IPS-NIHi11 (cell line): ENCODE measurements around the gene SEC23IP.
"Not testable (repeated sequence)": the region's sequence is repeated elsewhere in the genome, so short reads cannot be mapped to it uniquely, and the experiment has no call there.

Experiments used
- DNase-seq: peaks from one replicate; pipeline ENCODE4 v3.0.0; 2012; ENCODE audit warnings: mixed read lengths, low spot score

Gene SEC23IP

GRCh38 chr10:119883901-119884611, 8.5 kb upstream of the SEC23IP start:
- not testable (repeated sequence) for DNase-seq

GRCh38 chr10:119886070-119886469, 6.5 kb upstream of the SEC23IP start:
- not testable (repeated sequence) for DNase-seq

GRCh38 chr10:119888715-119889114, 3.8 kb upstream of the SEC23IP start:
- not testable (repeated sequence) for DNase-seq

- not testable (repeated sequence) for DNase-seq
Measured at GRCh38 chr10:119889201-119889600, 3.3 kb upstream of the SEC23IP start.

- DNase-seq: not testable (repeated sequence)
Measured at GRCh38 chr10:119890307-119890706, 2.2 kb upstream of the SEC23IP start.

- DNase-seq: not testable (repeated sequence)
Measured at GRCh38 chr10:119891849-119892187, 712 bp upstream of the SEC23IP start.

GRCh38 chr10:119893074-119893473, 544 bp downstream of the SEC23IP start:
- no peak for DNase-seq

GRCh38 chr10:119893845-119894427, 1.4 kb downstream of the SEC23IP start:
- DNase-seq: no peak

GRCh38 chr10:119896061-119896655, 3.6 kb downstream of the SEC23IP start:
- no peak for DNase-seq

GRCh38 chr10:119896937-119897770, 4.6 kb downstream of the SEC23IP start:
- DNase-seq: no peak

GRCh38 chr10:119898577-119898976, 6.0 kb downstream of the SEC23IP start:
- DNase-seq: no peak

GRCh38 chr10:119903946-119904666, 11.6 kb downstream of the SEC23IP start:
- DNase-seq: no peak

- DNase-seq: not testable (repeated sequence)
Measured at GRCh38 chr10:119907695-119908094, 15.2 kb downstream of the SEC23IP start.

- DNase-seq: no peak
Measured at GRCh38 chr10:119908166-119908565, 15.6 kb downstream of the SEC23IP start.

GRCh38 chr10:119910689-119911088, 18.2 kb downstream of the SEC23IP start:
- no peak for DNase-seq

GRCh38 chr10:119917777-119918176, 25.2 kb downstream of the SEC23IP start:
- no peak for DNase-seq

- no peak for DNase-seq
Measured at GRCh38 chr10:119919271-119919670, 26.7 kb downstream of the SEC23IP start.

- DNase-seq: no peak
Measured at GRCh38 chr10:119919826-119920225, 27.3 kb downstream of the SEC23IP start.

- no peak for DNase-seq
Measured at GRCh38 chr10:119928411-119928810, 35.9 kb downstream of the SEC23IP start.

GRCh38 chr10:119931871-119932270, 39.3 kb downstream of the SEC23IP start:
- no peak for DNase-seq

GRCh38 chr10:119932631-119933030, 40.1 kb downstream of the SEC23IP start:
- DNase-seq: no peak

- peak; percentile 32 for DNase-seq
Measured at GRCh38 chr10:119933179-119933578, 40.6 kb downstream of the SEC23IP start.
